Measurements from ENCODE around the gene SYT11.
A peak's percentile ranks its signal among the peaks of the same experiment; 100 is the strongest.

SYT11 gene

DNA sequence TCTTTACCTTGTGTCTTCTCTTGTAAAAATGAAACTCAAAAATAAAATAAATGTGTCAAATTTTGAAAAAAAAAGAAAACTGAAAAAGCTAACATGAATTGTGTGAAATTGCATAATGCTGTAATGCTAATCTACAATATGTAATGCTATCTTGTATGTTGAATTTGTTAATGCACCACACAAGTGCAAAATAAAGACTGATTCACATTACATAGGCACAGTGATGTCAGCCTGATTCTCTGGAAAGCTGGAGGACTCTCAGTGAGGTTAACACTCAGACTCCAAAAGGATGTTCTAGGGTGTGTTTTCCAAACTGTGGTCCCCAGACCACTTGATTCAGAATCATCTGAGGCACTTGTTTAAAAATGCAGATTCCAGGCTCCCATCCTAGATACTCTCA lies 25.6 kb downstream of the SYT11 start:
- Histone ChIP-seq H3K4me1 (ENCODE audit: insufficient read depth, low read length, severe bottlenecking) (peaks cover 34% of the 10 kb centered on the region), H3K4me3 (ENCODE audit: low read depth, low read length, poor library complexity, severe bottlenecking) (no peak overlapping the region), H4K20me1 (ENCODE audit: insufficient read depth, low read length) (no peaks in the 10 kb centered on the region), H3K27me3 (ENCODE audit: insufficient read depth, low read length) (no peaks in the 10 kb centered on the region), H2AFZ (ENCODE audit: low read length) (no peak overlapping the region), H3F3A (ENCODE audit: insufficient read depth, low read length) (no peaks in the 10 kb centered on the region), H3K9ac (ENCODE audit: low read length) (0 out of 2 replicates have a peak overlapping the region, but pooled peaks have one; percentile 21), H3K27ac (ENCODE audit: low read depth, low read length, poor library complexity, severe bottlenecking) (no peak overlapping the region), H3K9me3 (ENCODE audit: low read length) (no peaks in the 10 kb centered on the region), H3K79me2 (ENCODE audit: insufficient read depth, low read length) (no peaks in the 10 kb centered on the region), H3K36me3 (ENCODE audit: insufficient read depth, low read length) (no peaks in the 10 kb centered on the region), H3K9me2 (ENCODE audit: low read depth, low read length) (no peaks in the 10 kb centered on the region), H3K4me2 (ENCODE audit: low read length) (0 out of 2 replicates have a peak overlapping the region, but pooled peaks have one; percentile 8)
- TF ChIP-seq EZH2 (IDR thresholded peaks at IDR 0.05; ENCODE audit: borderline replicate concordance, low read length) (no peak), CTCF (IDR thresholded peaks at IDR 0.05; ENCODE audit: low read length) (no peak)

GRCh38 chr1:155888481-155888880 lies 29.1 kb downstream of the SYT11 start:
- Histone ChIP-seq H3K4me1 (ENCODE audit: insufficient read depth, low read length, severe bottlenecking) (peaks cover 25% of the 10 kb centered on the region), H3K27me3 (ENCODE audit: insufficient read depth, low read length) (no peaks in the 10 kb centered on the region), H3K27ac (ENCODE audit: low read depth, low read length, poor library complexity, severe bottlenecking) (no peak overlapping the region), H3K79me2 (ENCODE audit: insufficient read depth, low read length) (no peaks in the 10 kb centered on the region), H3K4me3 (ENCODE audit: low read depth, low read length, poor library complexity, severe bottlenecking) (no peak overlapping the region), H2AFZ (ENCODE audit: low read length) (no peak overlapping the region), H3K4me2 (ENCODE audit: low read length) (no peak overlapping the region), H3K9me3 (ENCODE audit: low read length) (no peaks in the 10 kb centered on the region), H3F3A (ENCODE audit: insufficient read depth, low read length) (peaks cover 3% of the 10 kb centered on the region; the same call in 1 of the 2 replicates), H3K9me2 (ENCODE audit: low read depth, low read length) (no peaks in the 10 kb centered on the region), H4K20me1 (ENCODE audit: insufficient read depth, low read length) (no peaks in the 10 kb centered on the region), H3K9ac (ENCODE audit: low read length) (no peak overlapping the region), H3K36me3 (ENCODE audit: insufficient read depth, low read length) (no peaks in the 10 kb centered on the region)
- TF ChIP-seq EZH2 (IDR thresholded peaks at IDR 0.05; ENCODE audit: borderline replicate concordance, low read length) (no peak), CTCF (IDR thresholded peaks at IDR 0.05; ENCODE audit: low read length) (no peak)

DNA sequence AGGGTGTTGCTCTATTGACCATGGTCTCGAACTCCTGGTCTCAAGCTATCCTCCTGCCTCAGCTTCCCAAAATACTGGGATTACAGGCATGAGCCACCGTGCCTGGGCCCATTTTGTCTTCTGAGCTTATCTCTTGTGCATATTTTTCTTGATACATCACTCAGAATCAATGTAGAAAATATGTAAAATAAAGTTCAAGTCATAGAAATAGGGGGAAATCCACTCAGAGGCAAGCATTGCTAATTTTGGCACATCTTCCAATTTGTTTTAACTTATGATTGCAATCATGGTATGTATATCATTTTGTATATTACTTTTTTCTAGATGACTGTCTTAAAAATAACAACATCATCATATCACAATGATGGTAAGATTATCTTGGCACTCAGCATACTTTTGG lies 30.2 kb downstream of the SYT11 start:
- H3K4me2 ChIP-seq (ENCODE audit: low read length): no peak overlapping the region

More for the DNA sequence above, 30.2 kb downstream of the SYT11 start:
- Histone ChIP-seq H3K79me2 (ENCODE audit: insufficient read depth, low read length) (no peaks in the 10 kb centered on the region), H3K9me3 (ENCODE audit: low read length) (no peaks in the 10 kb centered on the region), H3K9ac (ENCODE audit: low read length) (no peak overlapping the region), H4K20me1 (ENCODE audit: insufficient read depth, low read length) (no peaks in the 10 kb centered on the region), H3F3A (ENCODE audit: insufficient read depth, low read length) (peaks cover 5% of the 10 kb centered on the region; the same call in 1 of the 2 replicates), H3K27ac (ENCODE audit: low read depth, low read length, poor library complexity, severe bottlenecking) (no peak overlapping the region), H3K36me3 (ENCODE audit: insufficient read depth, low read length) (no peaks in the 10 kb centered on the region), H3K9me2 (ENCODE audit: low read depth, low read length) (no peaks in the 10 kb centered on the region), H3K27me3 (ENCODE audit: insufficient read depth, low read length) (no peaks in the 10 kb centered on the region), H3K4me3 (ENCODE audit: low read depth, low read length, poor library complexity, severe bottlenecking) (no peak overlapping the region), H3K4me1 (ENCODE audit: insufficient read depth, low read length, severe bottlenecking) (peaks cover 14% of the 10 kb centered on the region), H2AFZ (ENCODE audit: low read length) (no peak overlapping the region)
- TF ChIP-seq EZH2 (IDR thresholded peaks at IDR 0.05; ENCODE audit: borderline replicate concordance, low read length): no peak
- no peak for TF ChIP-seq CTCF (IDR thresholded peaks at IDR 0.05; ENCODE audit: low read length)
